H1 (cell line): ENCODE measurements around the gene MTTP.

Experiments
- SIN3A ChIP-seq, 2 experiments: IDR thresholded peaks in 1 of 2; conservative IDR thresholded peaks in 1 of 2; 2 replicates each; pipeline ENCODE4 v1.6.1; 2011 to 2012; ENCODE audit warnings: low read length in 2 of 2, improper control_type of control experiment in 1 of 2, low read depth in 1 of 2, mild to moderate bottlenecking in 1 of 2
- SP4 ChIP-seq: IDR thresholded peaks from 2 replicates; pipeline ENCODE4 v1.6.1; 2012; ENCODE audit warnings: low read length, inconsistent platforms
- TEAD4 ChIP-seq: IDR thresholded peaks from 2 replicates; pipeline ENCODE4 v1.6.1; 2012; ENCODE audit warnings: low read depth, low read length, inconsistent platforms, mixed read lengths

- TF ChIP-seq SP4 (no peak), TEAD4 (no peak), SIN3A (conservative IDR thresholded peaks at IDR 0.05 in 1 of 2, IDR thresholded peaks at IDR 0.05 in 1 of 2; ENCODE audit: low read depth in 1 of 2, low read length in 2 of 2) (no peak)
Measured at GRCh38 chr4:99665983-99666382, 91.4 kb downstream of the MTTP start.
